ENCODE data around the gene KIAA0232. TPM values are rescaled to one million over a fixed set of nuclear protein-coding genes. Genes with fewer than 3 reads are reported as not detected.

Gene KIAA0232
- total and polyA plus RNA-seq, 2 of the 8 experiments (the other 6 are each of a cell fraction or from before 2014, with no cell fraction given): 5.6 to 23.3 TPM

- no peak for TF ChIP-seq CHD7 (IDR thresholded peaks at IDR 0.05; ENCODE audit: insufficient replicate concordance, low read length)
- TF ChIP-seq NRF1 (IDR thresholded peaks at IDR 0.05; ENCODE audit: low read depth, low read length): no peak
- TF ChIP-seq ASH2L (IDR thresholded peaks at IDR 0.05; ENCODE audit: low read length): no peak
- TF ChIP-seq RFX5 (IDR thresholded peaks at IDR 0.05; ENCODE audit: borderline replicate concordance, low read depth, low read length): no peak
- TF ChIP-seq HDAC2 (IDR thresholded peaks at IDR 0.05; ENCODE audit: borderline replicate concordance in 1 of 2, low read depth in 2 of 2, low read length in 2 of 2): no peak
- TF ChIP-seq SIRT6 (IDR thresholded peaks at IDR 0.05; ENCODE audit: low read length): no peak
These were observed 129.9 kb downstream of the KIAA0232 start (continued) for GRCh38 chr4:6912441-6912840.

All from H1 (cell line).